ENCODE data around the gene ZNF652. TPM values are rescaled to one million over a fixed set of nuclear protein-coding genes. Genes with fewer than 3 reads are reported as not detected.

ZNF652 gene
- total RNA-seq, 3 donors from 2014 or later: 34.2 to 157 (median 72.4) TPM

GRCh38 chr17:49404906-49405305 is 42.9 kb upstream of the ZNF652 start:
- H3K4me1 ChIP-seq: peaks cover 8 to 19% of the 10 kb centered on the region in 2 donors
- H3K27ac ChIP-seq: peak overlapping the region; percentile 74 to 93
- intact Hi-C loops (cut with DNase I; ENCODE audit: low total_unique reads): no loop called here
- H3K4me3 ChIP-seq: no peak overlapping the region
- TF ChIP-seq POLR2A (IDR thresholded peaks at IDR 0.05) (no peak), POLR2AphosphoS5 (IDR thresholded peaks at IDR 0.05) (no peak), CTCF (IDR thresholded peaks at IDR 0.05) (no peak)
- H3K36me3 ChIP-seq: peaks cover 8% of the 10 kb centered on the region
- H3K9me3 ChIP-seq: no peaks in the 10 kb centered on the region
- H3K27me3 ChIP-seq: no peaks in the 10 kb centered on the region
- no peak for DNase-seq (ENCODE audit: low spot score in 2 of 2)

- intact Hi-C loops (cut with DNase I; ENCODE audit: low total_unique reads): no loop called here
- peak overlapping the region; percentile 74 to 93 for H3K27ac ChIP-seq
- no peak for DNase-seq (ENCODE audit: low spot score in 2 of 2)
- H3K9me3 ChIP-seq: no peaks in the 10 kb centered on the region
- peaks cover 8% of the 10 kb centered on the region for H3K36me3 ChIP-seq
- no peak overlapping the region for H3K4me3 ChIP-seq
- H3K4me1 ChIP-seq: peaks cover 8 to 19% of the 10 kb centered on the region in 2 donors
- no peak for TF ChIP-seq POLR2AphosphoS5 (IDR thresholded peaks at IDR 0.05)
- TF ChIP-seq CTCF (IDR thresholded peaks at IDR 0.05): no peak
- no peak for TF ChIP-seq POLR2A (IDR thresholded peaks at IDR 0.05)
- no peaks in the 10 kb centered on the region for H3K27me3 ChIP-seq
These were observed 42.3 kb upstream of the ZNF652 start for GRCh38 chr17:49404361-49404760.

- Histone ChIP-seq H3K9me3 (no peaks in the 10 kb centered on the region), H3K4me1 (peaks cover 8 to 19% of the 10 kb centered on the region in 2 donors), H3K36me3 (peaks cover 8% of the 10 kb centered on the region), H3K27ac (peak overlapping the region; percentile 74 to 93), H3K27me3 (no peaks in the 10 kb centered on the region), H3K4me3 (no peak overlapping the region)
- intact Hi-C loops (cut with DNase I; ENCODE audit: low total_unique reads): no loop called here
- DNase-seq (ENCODE audit: low spot score in 2 of 2): peak in 1 of 2 donors; percentile 60
- TF ChIP-seq POLR2A (IDR thresholded peaks at IDR 0.05) (no peak), CTCF (IDR thresholded peaks at IDR 0.05) (no peak), POLR2AphosphoS5 (IDR thresholded peaks at IDR 0.05) (peak in 1 of 3 donors; percentile 59)
These were observed 41.7 kb upstream of the ZNF652 start for GRCh38 chr17:49403514-49404289.

- peaks cover 8% of the 10 kb centered on the region for H3K36me3 ChIP-seq
- no peak for DNase-seq (ENCODE audit: low spot score in 2 of 2)
- intact Hi-C loops (cut with DNase I; ENCODE audit: low total_unique reads): no loop called here
- TF ChIP-seq POLR2A (IDR thresholded peaks at IDR 0.05) (no peak), CTCF (IDR thresholded peaks at IDR 0.05) (no peak), POLR2AphosphoS5 (IDR thresholded peaks at IDR 0.05) (no peak)
- H3K4me1 ChIP-seq: peaks cover 8 to 21% of the 10 kb centered on the region in 2 donors
- no peaks in the 10 kb centered on the region for H3K27me3 ChIP-seq
- H3K4me3 ChIP-seq: no peak overlapping the region
- peak overlapping the region; percentile 74 to 84 for H3K27ac ChIP-seq
- H3K9me3 ChIP-seq: no peaks in the 10 kb centered on the region
These were observed 40.7 kb upstream of the ZNF652 start for GRCh38 chr17:49402706-49403105.

GRCh38 chr17:49401971-49402611 is 40.0 kb upstream of the ZNF652 start:
- H3K4me1 ChIP-seq: peaks cover 8 to 25% of the 10 kb centered on the region in 2 donors
- H3K27ac ChIP-seq: peak overlapping the region; percentile 74 to 84
- intact Hi-C loops (cut with DNase I; ENCODE audit: low total_unique reads): no loop called here
- no peak for TF ChIP-seq POLR2A (IDR thresholded peaks at IDR 0.05)
- no peak for TF ChIP-seq POLR2AphosphoS5 (IDR thresholded peaks at IDR 0.05)
- TF ChIP-seq CTCF (IDR thresholded peaks at IDR 0.05): no peak
- peaks cover 8% of the 10 kb centered on the region for H3K36me3 ChIP-seq
- no peaks in the 10 kb centered on the region for H3K27me3 ChIP-seq
- no peaks in the 10 kb centered on the region for H3K9me3 ChIP-seq
- peak in 1 of 2 donors; percentile 32 for DNase-seq (ENCODE audit: low spot score in 2 of 2)
- H3K4me3 ChIP-seq: no peak overlapping the region
